GM08714 (cell line): Measurements from ENCODE around the gene BPIFB1.

Experiments
- H3K4me3 ChIP-seq: fragments of 200-500 bp; sonication (Bioruptor generic); 2 replicates; pipeline ENCODE4 v1.5.1; 2014; ENCODE audit warnings: mild to moderate bottlenecking, low read length, inconsistent platforms
- ZNF274 ChIP-seq: IDR thresholded peaks from 2 replicates; pipeline ENCODE4 v1.6.1; 2012; ENCODE audit warnings: mild to moderate bottlenecking, low read depth, low read length

BPIFB1 gene

GRCh38 chr20:33255005-33255404, 28.0 kb upstream of the BPIFB1 start:
- no peak overlapping the region for H3K4me3 ChIP-seq
- no peak for TF ChIP-seq ZNF274

DNA sequence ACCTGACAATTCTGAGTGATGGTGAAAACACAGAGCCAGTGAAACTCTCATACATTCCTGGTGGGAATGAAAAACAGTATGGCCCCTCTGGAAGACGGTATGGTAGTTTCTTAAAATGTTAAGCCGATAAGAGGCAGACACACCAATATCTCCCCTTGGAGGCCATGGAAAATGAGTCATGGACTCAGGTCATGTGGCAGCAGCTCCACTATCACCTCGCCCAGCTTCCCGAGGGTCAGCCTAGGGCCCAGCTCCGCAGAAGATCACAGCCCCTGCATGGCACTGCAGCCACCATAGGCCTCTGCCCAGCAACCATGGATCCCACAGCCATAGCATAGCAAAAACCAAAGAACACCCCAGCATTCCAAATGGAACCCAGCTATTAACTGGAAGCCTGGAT, 25.8 kb upstream of the BPIFB1 start:
- no peak for TF ChIP-seq ZNF274
- no peak overlapping the region for H3K4me3 ChIP-seq

- no peak for TF ChIP-seq ZNF274
- no peak overlapping the region for H3K4me3 ChIP-seq
Observed at GRCh38 chr20:33259371-33259770, 23.6 kb upstream of the BPIFB1 start.

- TF ChIP-seq ZNF274 = no peak
- H3K4me3 ChIP-seq = no peak overlapping the region
Observed at GRCh38 chr20:33261465-33261864, 21.5 kb upstream of the BPIFB1 start.

DNA sequence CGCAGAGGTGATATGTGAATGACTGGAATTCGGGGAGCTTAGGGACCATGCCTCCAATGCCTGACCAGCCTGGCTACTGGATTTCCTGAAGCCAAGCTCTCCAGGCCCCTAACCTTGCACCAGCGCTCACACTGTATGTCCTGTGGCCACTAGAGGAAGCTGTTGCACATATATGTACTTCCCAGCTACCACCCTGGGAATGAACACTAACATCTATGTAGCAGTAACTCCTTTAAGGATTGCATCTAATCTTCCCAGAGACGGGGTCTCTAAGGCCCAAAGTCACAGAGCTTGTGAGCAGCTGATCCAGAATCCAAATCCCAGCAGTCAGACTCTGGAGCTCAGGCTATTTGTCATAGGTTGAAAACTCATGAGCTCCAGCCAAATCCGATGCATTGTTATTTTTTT, 20.4 kb upstream of the BPIFB1 start:
- no peak for TF ChIP-seq ZNF274

DNA sequence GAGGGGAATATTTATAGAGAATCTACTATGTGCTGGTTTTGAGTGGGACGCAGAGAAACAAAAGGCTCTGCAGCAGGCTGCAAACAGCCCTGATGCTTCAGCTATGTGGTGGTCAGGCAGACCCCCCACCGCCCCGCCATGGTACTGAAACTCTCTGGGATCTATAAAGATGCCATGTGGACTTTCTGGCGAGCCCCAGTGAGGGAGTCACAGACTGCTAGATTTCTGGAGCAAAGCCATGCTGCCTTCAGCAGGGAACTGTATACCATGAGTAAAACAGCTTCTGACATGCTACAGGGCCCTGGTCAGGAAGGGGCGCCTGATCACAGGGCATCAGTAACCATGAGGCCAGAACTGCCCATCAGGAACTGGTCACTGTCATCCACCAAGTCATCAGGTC, 19.2 kb upstream of the BPIFB1 start:
- no peak overlapping the region for H3K4me3 ChIP-seq
- no peak for TF ChIP-seq ZNF274

More for the DNA sequence above, 20.4 kb upstream of the BPIFB1 start:
- H3K4me3 ChIP-seq = no peak overlapping the region

- no peak for TF ChIP-seq ZNF274
- H3K4me3 ChIP-seq = no peak overlapping the region
Observed at GRCh38 chr20:33267701-33268100, 15.3 kb upstream of the BPIFB1 start.

DNA sequence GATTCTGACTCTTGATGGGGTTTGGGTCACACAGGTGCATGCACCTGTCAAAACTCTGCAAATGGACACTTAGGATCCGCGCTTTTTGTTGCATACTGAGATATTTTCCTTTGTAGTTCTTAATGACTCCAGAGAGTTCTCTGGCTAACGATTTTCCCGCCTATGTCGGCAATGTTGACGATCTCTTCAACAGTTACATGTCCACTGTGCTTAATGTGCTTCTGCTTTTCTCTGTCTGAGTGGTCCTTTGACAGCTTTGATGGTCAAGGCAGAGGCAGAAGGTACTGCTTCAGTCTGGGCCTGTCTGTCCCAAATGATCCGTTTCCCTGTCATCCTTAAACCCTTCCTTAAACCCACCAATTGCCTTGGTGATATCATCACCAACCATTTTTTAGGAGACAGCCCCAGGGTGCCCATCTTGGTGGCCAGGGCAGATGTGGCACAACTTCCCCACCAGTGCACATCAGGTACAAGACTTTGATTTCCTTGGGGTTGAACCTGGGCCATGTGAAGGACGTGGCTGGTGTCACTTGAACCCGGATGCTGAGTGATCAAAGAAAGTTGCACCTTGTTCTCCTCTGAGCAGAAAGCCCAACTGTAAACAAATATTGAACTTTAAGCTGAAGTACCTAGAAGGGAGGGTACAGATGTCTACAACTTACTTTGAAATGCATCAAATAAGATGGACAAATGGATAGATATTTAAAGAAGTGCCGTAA, 10.7 kb upstream of the BPIFB1 start:
- TF ChIP-seq ZNF274 = no peak
- H3K4me3 ChIP-seq = no peak overlapping the region

DNA sequence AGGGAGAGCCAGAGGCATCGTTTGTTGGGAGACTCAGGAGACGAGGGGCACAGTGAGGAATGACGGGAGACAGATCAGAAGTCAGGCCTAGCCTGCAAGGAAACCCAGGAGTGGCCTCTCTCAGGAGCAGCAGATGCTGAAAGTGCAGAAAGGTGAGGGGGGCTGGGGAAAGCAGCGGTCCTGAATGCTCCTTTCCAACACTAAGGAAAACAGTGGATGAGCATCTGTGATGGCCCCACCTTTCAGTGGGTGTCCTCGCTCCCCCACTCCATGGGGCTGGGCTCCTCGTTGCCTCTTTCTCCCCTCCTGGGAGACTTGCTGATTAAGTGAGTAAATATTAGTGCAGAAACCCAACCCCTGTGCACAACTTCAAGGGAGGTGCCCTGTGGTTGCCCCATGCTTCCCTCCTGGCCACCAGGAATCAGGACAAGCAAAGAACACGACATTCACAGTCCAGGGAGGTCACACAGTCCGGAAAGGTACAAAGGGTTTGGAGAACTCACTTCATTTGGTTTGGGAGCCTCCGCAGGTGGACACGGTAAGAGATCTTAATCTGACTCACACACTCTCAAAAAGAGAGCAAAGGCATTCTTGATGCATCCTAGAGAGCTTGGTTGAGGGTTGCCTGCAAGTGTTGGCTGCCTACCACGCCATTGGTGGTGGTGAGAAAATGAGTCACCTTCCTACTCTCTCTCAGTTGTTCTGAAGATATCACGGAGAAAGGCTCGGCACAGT, 9.7 kb upstream of the BPIFB1 start:
- H3K4me3 ChIP-seq = no peak overlapping the region
- TF ChIP-seq ZNF274 = no peak

DNA sequence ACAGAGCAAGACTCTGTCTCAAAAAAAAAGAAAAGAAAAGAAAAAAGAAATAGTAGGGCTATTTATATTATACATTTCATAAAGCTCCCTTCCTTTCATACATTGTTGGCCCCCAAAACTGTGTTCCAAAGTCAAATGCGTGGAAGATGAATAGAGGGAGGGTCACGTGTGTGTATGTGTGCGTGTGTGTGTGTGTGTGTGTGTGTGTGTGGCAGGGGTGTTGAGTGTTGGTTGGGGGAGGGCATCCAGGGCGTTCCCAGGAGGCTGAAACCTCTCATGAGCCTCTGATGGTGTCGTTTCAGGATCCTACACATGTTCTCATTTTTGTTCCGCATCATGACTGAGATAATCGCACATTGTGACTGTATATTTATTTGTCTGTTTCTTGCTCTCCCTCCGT, 7.8 kb upstream of the BPIFB1 start:
- TF ChIP-seq ZNF274 = no peak
- H3K4me3 ChIP-seq = no peak overlapping the region

GRCh38 chr20:33275871-33276270, 7.1 kb upstream of the BPIFB1 start:
- TF ChIP-seq ZNF274 = no peak
- no peak overlapping the region for H3K4me3 ChIP-seq

GRCh38 chr20:33276303-33277113, 6.5 kb upstream of the BPIFB1 start:
- H3K4me3 ChIP-seq = no peak overlapping the region
- no peak for TF ChIP-seq ZNF274

DNA sequence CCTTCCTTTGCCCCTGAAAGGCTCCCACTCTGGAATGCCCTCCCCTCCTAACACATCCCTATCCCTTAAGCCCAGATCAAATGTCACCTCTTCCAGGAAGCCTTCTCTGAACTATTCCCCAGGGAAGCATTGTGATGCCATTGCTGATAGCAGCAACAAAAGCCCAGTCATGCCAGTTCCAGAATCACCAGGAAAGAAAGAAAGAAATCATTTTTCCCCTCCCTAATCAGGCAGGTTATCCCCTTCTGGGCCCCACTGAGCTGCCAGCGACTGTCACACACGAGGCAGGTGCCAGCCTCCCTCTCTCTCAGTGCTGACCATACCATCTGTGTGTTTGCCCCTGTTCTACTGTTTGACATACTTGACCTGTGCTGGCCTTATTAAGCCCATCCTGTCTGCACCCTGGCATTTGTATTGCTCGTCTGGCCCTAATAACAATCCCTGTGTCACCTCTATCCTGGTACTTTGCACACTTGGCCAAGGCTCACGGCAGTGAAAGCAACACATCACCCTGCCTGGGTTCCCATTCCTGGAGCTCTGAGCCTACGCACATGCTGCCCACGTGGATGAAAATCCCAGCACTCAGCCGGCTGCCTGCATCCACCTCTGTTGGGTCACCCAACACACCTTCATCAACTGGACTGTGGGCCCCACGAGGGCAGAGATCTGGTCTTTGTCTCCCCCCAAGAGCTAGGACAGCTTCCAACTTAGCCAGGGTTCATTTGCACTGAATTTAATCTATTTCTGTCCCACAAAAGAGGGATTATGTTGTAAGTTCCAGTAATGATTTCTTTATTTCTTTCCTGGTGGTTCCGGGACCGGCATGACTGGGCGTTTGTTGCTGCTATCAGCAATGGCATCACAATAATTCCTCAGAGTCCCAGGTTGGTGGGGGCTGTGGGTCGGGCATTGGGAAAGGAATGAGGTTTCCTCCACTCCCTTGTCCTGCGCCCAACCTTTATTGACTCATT, 5.3 kb upstream of the BPIFB1 start:
- no peak for TF ChIP-seq ZNF274

More for the DNA sequence above, 5.3 kb upstream of the BPIFB1 start:
- H3K4me3 ChIP-seq = no peak overlapping the region
